Stimulated activated CD4-positive, alpha-beta T cell treated with anti-CD3 and anti-CD28 coated beads, Interleukin-4, amount 100 ng/mL, for 24 hours (primary cell): Measurements from ENCODE around the gene GRID1.

ENCODE experiments used
- DNase-seq: peaks from one replicate; pipeline ENCODE4 v3.0.0-alpha.2; 2020

GRID1 gene

GRCh38 chr10:86336341-86336740, 30.3 kb downstream of the GRID1 start:
- no peak for DNase-seq

- DNase-seq = no peak
Measured at GRCh38 chr10:86335831-86336230, 30.8 kb downstream of the GRID1 start.

- no peak for DNase-seq
Measured at GRCh38 chr10:86335257-86335656, 31.3 kb downstream of the GRID1 start.

- no peak for DNase-seq
Measured at GRCh38 chr10:86334488-86335085, 32.0 kb downstream of the GRID1 start.

DNA sequence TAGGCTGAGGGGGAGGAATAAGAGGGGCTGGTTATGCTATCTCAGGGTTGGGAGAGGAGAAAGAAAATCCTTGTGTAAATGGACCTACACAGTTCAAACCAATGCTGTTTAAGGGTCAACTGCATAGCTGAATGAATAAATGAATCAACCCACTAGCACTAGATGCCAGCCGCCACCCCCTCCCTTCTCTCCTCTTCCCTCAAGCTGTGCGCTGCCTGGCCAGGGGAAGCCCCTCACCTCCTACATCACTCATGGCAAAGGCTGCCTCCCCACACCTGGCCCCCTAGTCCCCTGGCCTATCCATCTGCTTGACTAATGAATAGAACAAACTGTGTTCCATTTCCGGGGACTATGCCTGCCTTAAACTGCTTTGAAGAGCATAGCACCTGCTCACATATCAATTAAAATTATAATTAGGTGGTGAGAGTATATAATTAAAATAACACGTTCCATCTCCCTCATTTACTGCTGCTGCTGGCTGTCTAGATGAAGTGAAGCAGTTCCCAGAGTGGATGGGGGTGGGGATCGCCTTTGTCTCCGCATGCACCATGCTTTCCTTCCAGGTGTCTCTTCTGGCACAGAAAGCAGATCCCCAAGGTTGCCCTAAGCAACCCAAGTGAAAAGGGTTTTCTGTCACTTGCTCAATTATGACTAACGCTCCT, 32.6 kb downstream of the GRID1 start:
- no peak for DNase-seq

DNA sequence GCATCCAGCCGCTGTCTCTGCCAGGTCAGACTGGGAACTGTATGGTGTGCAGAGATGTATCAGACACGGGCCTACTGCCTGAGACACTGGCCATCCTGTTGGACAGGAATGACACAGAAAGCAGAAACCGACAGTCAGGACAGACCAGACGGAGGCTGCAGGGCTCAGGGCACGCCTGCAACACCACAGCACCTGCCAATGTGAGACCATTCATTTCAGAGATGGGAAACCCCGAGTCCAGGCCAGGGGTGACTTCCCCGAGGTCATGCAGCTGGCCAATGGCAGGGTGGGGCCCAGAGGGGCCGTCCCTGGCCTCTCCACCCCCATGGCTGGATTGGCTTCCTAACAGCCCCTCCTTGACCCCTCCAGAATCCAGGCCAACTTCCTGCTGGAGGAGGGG, 34.7 kb downstream of the GRID1 start:
- no peak for DNase-seq

DNA sequence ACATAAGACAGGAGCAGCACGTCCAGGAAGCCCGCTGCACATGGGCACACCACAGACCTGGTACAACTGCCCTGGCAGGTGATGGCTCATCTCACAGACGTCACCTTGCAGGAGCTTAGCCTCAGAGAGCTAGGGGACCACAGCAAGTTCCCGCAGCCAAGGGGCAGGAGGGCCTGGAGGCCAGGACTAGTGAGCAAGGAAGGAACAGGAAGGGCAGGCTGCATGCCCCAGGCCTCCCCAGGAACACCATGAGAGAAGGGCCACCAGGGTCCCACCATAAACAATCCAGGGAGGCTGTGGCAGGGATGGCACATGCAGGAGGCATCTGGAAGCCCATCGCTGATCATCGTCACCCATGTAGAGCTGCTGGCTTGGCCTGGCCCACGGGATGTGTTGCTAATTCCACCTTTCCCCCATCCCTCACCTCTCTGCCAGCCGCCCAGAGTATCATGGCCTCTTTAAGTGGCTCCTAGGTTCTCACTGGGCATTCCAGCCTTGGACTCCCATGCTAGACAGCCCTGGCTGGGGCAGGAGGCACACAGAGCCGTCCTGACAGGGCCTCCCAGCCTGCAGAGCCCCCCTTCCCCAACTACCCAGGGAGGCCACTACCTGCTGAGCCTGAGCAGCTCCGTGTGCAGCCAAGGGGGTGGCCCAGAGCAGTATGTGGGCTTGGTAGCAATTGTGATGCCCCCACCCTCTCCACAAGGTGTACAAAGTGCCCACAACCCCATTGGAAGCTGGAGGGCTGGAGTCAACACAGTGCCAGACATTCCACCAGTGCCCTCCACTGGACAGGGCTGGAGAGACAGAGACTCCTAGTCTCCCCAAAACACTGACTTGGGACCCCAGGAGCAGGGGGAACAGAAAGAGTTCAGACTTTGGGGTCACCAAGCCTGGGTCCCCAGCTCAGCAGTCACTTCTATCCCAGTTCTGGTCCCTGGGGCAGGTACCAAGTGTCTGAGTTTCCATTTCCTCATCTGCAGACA, 35.5 kb downstream of the GRID1 start:
- no peak for DNase-seq

- no peak for DNase-seq
Measured at GRCh38 chr10:86329896-86330680, 36.5 kb downstream of the GRID1 start.

- DNase-seq = no peak
Measured at GRCh38 chr10:86329093-86329710, 37.4 kb downstream of the GRID1 start.

- no peak for DNase-seq
Measured at GRCh38 chr10:86327954-86328725, 38.5 kb downstream of the GRID1 start.

DNA sequence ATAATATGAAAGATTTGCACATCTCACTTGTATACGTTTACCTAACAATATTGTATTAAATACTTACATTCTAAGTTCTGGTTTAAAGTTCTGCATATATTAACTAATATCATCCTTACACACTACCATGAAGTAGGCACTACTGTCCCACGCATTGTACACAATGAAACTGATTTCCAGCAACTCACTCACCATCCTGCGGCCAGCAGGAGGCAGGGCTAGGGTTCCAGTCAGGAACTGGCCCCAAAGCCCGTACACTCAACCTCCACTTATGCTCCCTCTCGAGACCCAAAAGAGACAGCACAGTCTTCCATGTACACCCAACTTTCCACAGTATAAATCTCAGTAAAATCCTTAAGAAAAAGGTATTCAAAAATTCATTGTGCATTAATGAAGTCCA, 41.4 kb downstream of the GRID1 start:
- DNase-seq = no peak

- DNase-seq = no peak
Measured at GRCh38 chr10:86321568-86321967, 45.0 kb downstream of the GRID1 start.

DNA sequence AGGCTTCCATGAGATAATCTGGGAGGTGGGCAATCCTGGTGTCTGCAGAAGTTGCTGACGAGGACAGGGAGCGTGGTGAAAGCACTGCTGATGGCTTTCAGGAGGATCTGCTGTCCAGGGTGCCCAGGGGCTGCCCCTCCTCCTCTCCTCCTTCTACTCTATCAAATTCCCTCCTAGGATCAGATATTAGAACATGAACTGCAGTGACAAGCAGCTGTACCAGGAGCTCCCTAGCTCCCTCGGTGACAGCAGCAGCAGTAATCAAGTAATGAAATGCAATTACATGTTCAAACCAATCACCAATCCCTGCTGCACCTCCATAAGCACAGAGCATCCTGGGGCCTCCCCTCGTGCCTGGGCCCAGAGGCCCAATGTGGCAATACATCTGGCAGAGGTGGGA, 46.9 kb downstream of the GRID1 start:
- DNase-seq = no peak

GRCh38 chr10:86317949-86318725, 48.5 kb downstream of the GRID1 start:
- no peak for DNase-seq

DNA sequence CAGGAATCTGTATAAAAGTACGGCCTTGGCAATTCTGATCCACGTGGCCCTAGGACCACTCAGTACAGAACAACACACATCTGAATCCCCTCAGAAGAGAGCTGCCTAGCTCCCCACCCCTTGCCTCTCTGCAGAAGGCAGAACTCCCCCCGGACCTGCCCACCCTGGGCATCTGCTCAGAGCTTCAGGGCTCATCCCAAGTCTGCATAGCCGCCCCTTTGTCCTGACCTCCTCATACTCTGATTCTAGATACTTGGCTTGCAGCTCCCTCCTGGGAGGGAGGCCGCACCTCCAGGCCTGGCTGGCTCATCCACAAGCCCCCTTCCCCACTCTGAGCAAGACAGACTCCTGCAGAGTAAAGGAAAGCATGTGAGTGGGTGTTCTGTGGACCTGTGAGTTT, 49.6 kb downstream of the GRID1 start:
- no peak for DNase-seq

GRCh38 chr10:86316274-86316835, 50.2 kb downstream of the GRID1 start:
- DNase-seq = no peak

DNA sequence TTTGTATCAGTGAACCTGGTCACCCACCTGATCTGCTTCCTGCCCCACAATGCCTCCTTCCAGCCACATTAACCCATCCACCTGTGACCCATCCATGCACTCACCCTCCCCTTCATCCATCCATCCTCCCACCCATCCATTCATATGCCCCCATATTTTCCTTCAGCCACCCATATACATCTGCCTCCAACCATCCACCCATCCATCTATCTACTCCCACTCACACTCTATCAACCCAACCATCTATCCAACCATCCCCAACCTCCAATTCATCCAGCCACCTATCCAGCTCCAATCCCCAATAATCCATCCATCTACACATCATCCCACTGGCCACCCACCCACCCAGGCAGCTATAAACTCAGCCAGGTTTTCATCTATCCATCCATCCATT, 51.0 kb downstream of the GRID1 start:
- no peak for DNase-seq

DNA sequence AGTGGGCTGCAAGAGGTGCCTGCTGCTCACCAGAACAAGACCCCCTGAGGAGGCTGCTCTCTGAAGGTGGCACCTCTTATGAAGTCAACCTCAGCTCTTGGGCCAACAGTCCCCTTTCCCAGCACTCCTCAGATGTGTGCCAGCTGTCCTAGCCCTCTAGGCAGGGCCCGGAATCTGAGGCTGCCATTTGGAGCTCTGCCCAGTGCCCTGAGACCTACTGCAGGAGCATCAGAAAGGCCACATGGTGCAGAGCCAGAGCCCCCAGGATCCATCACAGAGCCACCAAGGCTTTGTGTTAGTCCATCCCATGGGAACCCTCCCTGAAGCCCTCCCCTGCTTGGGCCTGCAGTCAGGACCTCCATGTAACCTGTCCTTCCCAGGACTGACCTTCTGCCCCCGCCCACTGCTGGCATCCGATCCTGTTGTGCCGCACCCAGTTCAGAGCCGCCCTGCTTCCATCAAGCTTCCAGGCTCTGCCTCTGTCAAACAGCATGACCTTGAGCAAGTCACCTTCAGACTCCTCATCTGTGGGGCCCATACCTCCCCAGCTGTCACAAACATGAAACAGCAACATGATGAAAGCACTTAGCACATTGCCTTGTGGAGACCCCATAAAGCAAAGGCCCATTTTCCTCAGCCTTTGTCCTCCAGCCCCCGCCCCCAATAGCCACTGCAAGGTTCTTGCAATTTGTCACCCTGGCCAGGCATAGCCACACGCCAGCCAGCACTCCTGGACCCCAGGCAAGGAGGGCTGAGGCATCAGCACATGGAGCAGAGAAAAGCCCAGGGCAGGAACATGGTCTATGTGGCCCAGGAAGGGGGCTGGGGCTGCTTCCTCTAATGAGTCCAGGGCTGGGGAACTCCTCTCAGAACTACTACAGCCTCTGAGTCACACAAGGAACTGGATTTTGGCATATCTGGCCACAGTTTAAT, 51.7 kb downstream of the GRID1 start:
- no peak for DNase-seq

- DNase-seq = no peak
Measured at GRCh38 chr10:86313621-86314041, 53.0 kb downstream of the GRID1 start.
